HepG2 (cell line): ENCODE measurements around the gene SAMD10. TPM values are rescaled to one million over a fixed set of nuclear protein-coding genes. Genes with fewer than 3 reads are reported as not detected.
A peak's percentile ranks its signal among the peaks of the same experiment; 100 is the strongest.

Experiments
- ATAC-seq: fragments of 200-7000 bp; cut with Tn5 transposase; 3 replicates; pipeline ENCODE4 v1.9.1; 2020; ENCODE audit warnings: mild to moderate bottlenecking, moderate library complexity
- BruUV-seq: library from RNA; stranded (reverse); fragments of 400-500 nt; replicated peaks from 2 replicates; lab custom pipeline; 2021; lab: Mats Ljungman, UMichigan
- CTCF ChIA-PET: fragments of 300-600 bp; formaldehyde crosslinking; extraction: SDS; loops from one replicate; lab custom pipeline; 2021; ENCODE audit warnings: low total read pairs, inconsistent platforms, low intra/inter-chr PET ratio; lab: Yijun Ruan, JAX
- POLR2A ChIA-PET: fragments of 350-600 bp; sonication (Branson Sonifier 250); formaldehyde crosslinking; loops from one replicate; lab custom pipeline; 2020; ENCODE audit warnings: antibody characterized with exemption, inconsistent platforms; lab: Yijun Ruan, JAX
- DNase-seq: peaks from one replicate; pipeline ENCODE4 v3.0.0-alpha.2; 2015; ENCODE audit warnings: low spot score
- FAIRE-seq: peaks from 3 replicates; lab custom pipeline; 2011; peaks lifted over from hg19 to GRCh38; lab: Jason Lieb, UNC
- H2AFZ ChIP-seq: one replicate; pipeline ENCODE4 v1.6.1; 2011; ENCODE audit warnings: low read length, inconsistent platforms
- H3K27ac ChIP-seq: fragments of 300-600 bp; 3 replicates; pipeline ENCODE4 v1.8.0; 2011; ENCODE audit warnings: mixed run types, mild to moderate bottlenecking, mixed read lengths, low read length, inconsistent platforms; ENCODE audit not compliant: insufficient read depth; ENCODE audit errors: extremely low read length
- H3K27me3 ChIP-seq, 2 experiments: fragments of 200-600 bp in 1 of 2; 2 replicates in 1 of 2; 3 replicates in 1 of 2; pipeline versions ENCODE4 v1.6.0 to v1.8.0; 2011; ENCODE audit warnings: low read length in 2 of 2, mild to moderate bottlenecking in 2 of 2, moderate library complexity in 2 of 2, inconsistent platforms in 1 of 2; ENCODE audit not compliant: insufficient read depth in 2 of 2, control insufficient read depth in 1 of 2
- H3K36me3 ChIP-seq, 2 experiments: fragments of 200-600 bp in 1 of 2; replicated peaks in 1 of 2; 2 replicates in 1 of 2; 3 replicates in 1 of 2; pipeline versions ENCODE4 v1.5.1 to v1.8.0; 2011; ENCODE audit warnings: low read length in 2 of 2, inconsistent platforms in 1 of 2; ENCODE audit not compliant: insufficient read depth in 2 of 2, control insufficient read depth in 1 of 2
- H3K4me1 ChIP-seq: 2 replicates; pipeline ENCODE4 v1.5.1; 2012; ENCODE audit warnings: low read length, inconsistent platforms; ENCODE audit not compliant: insufficient read depth
- H3K4me2 ChIP-seq: 2 replicates; pipeline ENCODE4 v1.6.0; 2011; ENCODE audit warnings: low read depth, low read length, inconsistent platforms
- H3K4me3 ChIP-seq, 3 experiments: fragments of 200-600 bp in 1 of 3; sonication (generic), shearing (Covaris generic) in 1 of 3; replicated peaks in 1 of 3; 2 replicates each; pipeline ENCODE4 v1.5.1; 2011 to 2016; ENCODE audit warnings: low read length in 3 of 3, inconsistent platforms in 2 of 3, low read depth in 2 of 3, mild to moderate bottlenecking in 2 of 3, control low read depth in 1 of 3, mixed read lengths in 1 of 3; ENCODE audit not compliant: insufficient read depth in 1 of 3
- H3K79me2 ChIP-seq: one replicate; pipeline ENCODE4 v1.6.1; 2011; ENCODE audit warnings: low read length, inconsistent platforms; ENCODE audit not compliant: insufficient read depth
- H3K9ac ChIP-seq: 2 replicates; pipeline ENCODE4 v1.6.0; 2011; ENCODE audit warnings: mild to moderate bottlenecking, low read depth, low read length, inconsistent platforms; ENCODE audit not compliant: insufficient read depth
- H3K9me3 ChIP-seq: 2 replicates; pipeline ENCODE4 v1.5.1; 2012; ENCODE audit warnings: mild to moderate bottlenecking, low read length
- H4K20me1 ChIP-seq: 2 replicates; pipeline ENCODE4 v1.6.0; 2011; ENCODE audit warnings: inconsistent platforms, mild to moderate bottlenecking, low read length, moderate library complexity; ENCODE audit not compliant: insufficient read depth
- AGO2 ChIP-seq: fragments of 200-400 bp; formaldehyde crosslinking; optimal IDR thresholded peaks from 2 replicates; pipeline ENCODE3; 2017; ENCODE audit warnings: mild to moderate bottlenecking, low read depth, low read length, moderate library complexity
- DNMT1 ChIP-seq: sonication (generic); formaldehyde crosslinking; IDR thresholded peaks from 2 replicates; pipeline ENCODE4 v1.5.1; 2020; ENCODE audit warnings: mild to moderate bottlenecking, missing genetic modification reagents
- FOXK2 ChIP-seq: fragments of 450-650 bp; IDR thresholded peaks from 2 replicates; pipeline ENCODE4 v1.6.1; 2016
- MAZ ChIP-seq, 2 experiments: sonication (generic) in 1 of 2; formaldehyde crosslinking in 1 of 2; IDR thresholded peaks; 2 replicates each; pipeline versions ENCODE4 v1.5.0 to v1.6.1; 2012 to 2020; ENCODE audit warnings: low read depth in 2 of 2, mild to moderate bottlenecking in 2 of 2, borderline replicate concordance in 1 of 2, improper control_type of control experiment in 1 of 2, low read length in 1 of 2, missing genetic modification reagents in 1 of 2, moderate library complexity in 1 of 2
- NFRKB ChIP-seq: fragments of 450-650 bp; IDR thresholded peaks from 2 replicates; pipeline ENCODE4 v1.6.1; 2017
- NKX3-1 ChIP-seq: sonication (generic); formaldehyde crosslinking; IDR thresholded peaks from 2 replicates; pipeline ENCODE4 v1.5.0; 2020; ENCODE audit warnings: missing genetic modification reagents
- NRL ChIP-seq: sonication (generic); formaldehyde crosslinking; IDR thresholded peaks from 2 replicates; pipeline ENCODE4 v1.5.0; 2020; ENCODE audit warnings: missing genetic modification reagents, mild to moderate bottlenecking, moderate library complexity, borderline replicate concordance
- SMC3 ChIP-seq: IDR thresholded peaks from 2 replicates; pipeline ENCODE4 v1.6.1; 2011; ENCODE audit warnings: low read length, improper control_type of control experiment
- SNRNP70 ChIP-seq: fragments of 200-400 bp; formaldehyde crosslinking; IDR thresholded peaks from 2 replicates; pipeline ENCODE4 v1.6.1; 2017; ENCODE audit warnings: mild to moderate bottlenecking, low read depth, low read length, moderate library complexity
- SRSF4 ChIP-seq: fragments of 200-400 bp; formaldehyde crosslinking; IDR thresholded peaks from one replicate; pipeline ENCODE4 v1.6.1; 2018; ENCODE audit warnings: mild to moderate bottlenecking, low read depth, low read length, moderate library complexity; ENCODE audit not compliant: poor library complexity, severe bottlenecking
- TFDP2 ChIP-seq: sonication (generic); formaldehyde crosslinking; IDR thresholded peaks from 2 replicates; pipeline ENCODE4 v1.4.0; 2020; ENCODE audit warnings: missing genetic modification reagents
- TP53 ChIP-seq: sonication (generic); formaldehyde crosslinking; conservative IDR thresholded peaks from 2 replicates; pipeline ENCODE4 v1.4.0; 2020; ENCODE audit warnings: missing genetic modification reagents
- ZBTB38 ChIP-seq: sonication (generic); formaldehyde crosslinking; IDR thresholded peaks from 2 replicates; pipeline ENCODE4 v1.5.1; 2020; ENCODE audit warnings: mild to moderate bottlenecking, missing genetic modification reagents
- ZBTB7B ChIP-seq: sonication (generic); formaldehyde crosslinking; IDR thresholded peaks from 2 replicates; pipeline ENCODE4 v1.4.0; 2020; ENCODE audit warnings: missing genetic modification reagents
- ZFP82 ChIP-seq: sonication (generic); formaldehyde crosslinking; IDR thresholded peaks from 2 replicates; pipeline ENCODE4 v1.5.1; 2020; ENCODE audit warnings: mild to moderate bottlenecking, missing genetic modification reagents, borderline replicate concordance
- ZNF343 ChIP-seq: sonication (generic); formaldehyde crosslinking; IDR thresholded peaks from 2 replicates; pipeline ENCODE4 v1.4.0; 2020; ENCODE audit warnings: mild to moderate bottlenecking, missing genetic modification reagents
- ZNF776 ChIP-seq: sonication (generic); formaldehyde crosslinking; IDR thresholded peaks from 2 replicates; pipeline ENCODE4 v1.4.0; 2020; ENCODE audit warnings: mild to moderate bottlenecking, missing genetic modification reagents
- ZNF891 ChIP-seq: sonication (generic); formaldehyde crosslinking; IDR thresholded peaks from 2 replicates; pipeline ENCODE4 v1.5.0; 2020; ENCODE audit warnings: mild to moderate bottlenecking, missing genetic modification reagents
- ZSCAN9 ChIP-seq: IDR thresholded peaks from 2 replicates; pipeline ENCODE4 v1.6.1; 2016; ENCODE audit warnings: borderline replicate concordance
- WGBS: methylation state at CpG from one replicate; pipeline ENCODE4 v1.1.6; 2017; ENCODE audit warnings: low lambda C conversion rate; 5-methylcytosine and 5-hydroxymethylcytosine counted together
- in situ Hi-C: cut with HindIII; loops from 2 replicates; pipeline ENCODE4 v1.10.0; 2017; ENCODE audit warnings: low pct_unique_long_range_greater_than_20kb; ENCODE audit not compliant: extremely low pct_ligation_motif_present
- intact Hi-C: fragments of 100-400 bp; cut with micrococcal nuclease; formaldehyde crosslinking; loops from one replicate; pipeline ENCODE4 v1.10.0; 2022; ENCODE audit not compliant: unreplicated experiment
- polyA plus RNA-seq, 8 experiments: library from polyadenylated mRNA; depleted of rRNA in 3 of 8; stranded (reverse) in 7 of 8; unstranded in 1 of 8; fragments of >200 nt; fragmentation: Illumina TruSeq in 4 of 8; extraction: Trizol in 4 of 8; gene quantifications; 2 replicates each; pipeline versions ENCODE4 v1.2.1 to v1.2.3, GENCODE V29; 2011 to 2016; ENCODE audit warnings: low read depth in 4 of 8, missing spikeins in 1 of 8, mixed read lengths in 1 of 8; ENCODE audit not compliant: insufficient read depth in 1 of 8
- total RNA-seq, 5 experiments: library from RNA; depleted of rRNA; stranded (reverse); fragments of >200 nt; fragmentation: Illumina TruSeq; extraction: Trizol; gene quantifications; 2 replicates each; pipeline ENCODE4 v1.2.3, GENCODE V29; 2016; ENCODE audit warnings: low read depth in 1 of 5

Gene SAMD10
- total and polyA plus RNA-seq, 2 of the 13 experiments (the other 11 are each of a cell fraction or from before 2014, with no cell fraction given), result 6.1 to 11.0 TPM

- POLR2A ChIA-PET, result no interaction called here
Measured at GRCh38 chr20:63935447-63935846, 44.0 kb downstream of the SAMD10 start.

GRCh38 chr20:63934271-63935068 lies 45.0 kb downstream of the SAMD10 start:
- in situ Hi-C loops, result no loop called here
- BruUV-seq, result TSS peak; percentile 39
- Histone ChIP-seq H3K4me2 (no peak overlapping the region), H3K36me3 (peaks cover 44 to 73% of the 10 kb centered on the region in 2 experiments), H3K9ac (no peak overlapping the region), H3K9me3 (no peaks in the 10 kb centered on the region), H3K4me1 (no peaks in the 10 kb centered on the region), H3K4me3 (no peak overlapping the region), H2AFZ (no peak overlapping the region), H3K27ac (no peak overlapping the region), H3K27me3 (no peaks in the 10 kb centered on the region), H3K79me2 (no peaks in the 10 kb centered on the region), H4K20me1 (peaks cover 4% of the 10 kb centered on the region; the same call in 1 of the 2 replicates)
- 96% methylated on average over 37 of the region's 37 CpGs for WGBS
- peak; percentile 46 for ATAC-seq
- no peak for DNase-seq
- POLR2A ChIA-PET, result no interaction called here
- intact Hi-C loops, result no loop called here
- CTCF ChIA-PET, result interaction anchor here (1.5 kb wide), 1 partner anchor 40 kb away, joined by 9 read pairs; no protein-coding TSS in a partner anchor
- no peak for FAIRE-seq
- peak; percentile 13; the same call in 1 of the 2 replicates for TF ChIP-seq ZBTB38 (CRISPR knock-in tag)
- no peak for TF ChIP-seq NFRKB
- no peak for TF ChIP-seq FOXK2
- TF ChIP-seq ZNF891 (CRISPR knock-in tag), result peak; percentile 19; the same call in 1 of the 2 replicates
- TF ChIP-seq ZBTB7B (CRISPR knock-in tag), result 0 out of 2 replicates have a peak, but pooled peaks have one; percentile 35
- no peak for TF ChIP-seq ZNF343 (CRISPR knock-in tag)
- no peak for TF ChIP-seq ZNF776 (CRISPR knock-in tag)
- TF ChIP-seq NRL (CRISPR knock-in tag), result no peak
- peak; percentile 37; the same call in 1 of the 2 replicates for TF ChIP-seq SMC3
- no peak for TF ChIP-seq ZSCAN9 (CRISPR knock-in tag)
- no peak for TF ChIP-seq TFDP2 (CRISPR knock-in tag)
- TF ChIP-seq ZFP82, result 0 out of 2 replicates have a peak, but pooled peaks have one; percentile 31
- no peak for TF ChIP-seq MAZ (IDR thresholded peaks at IDR 0.05; ENCODE audit: borderline replicate concordance, low read depth, low read length)
- no peak for TF ChIP-seq MAZ (CRISPR knock-in tag; IDR thresholded peaks at IDR 0.05; ENCODE audit: low read depth)

More at GRCh38 chr20:63935447-63935846, 44.0 kb downstream of the SAMD10 start:
- 98% methylated on average over 9 of the region's 9 CpGs for WGBS
- in situ Hi-C loops (no loop called here), intact Hi-C loops (no loop called here)
- ATAC-seq (no peak), DNase-seq (no peak), FAIRE-seq (no peak)
- no peak for TF ChIP-seq SRSF4
- no peak for TF ChIP-seq NKX3-1
- TF ChIP-seq DNMT1 (CRISPR knock-in tag), result no peak
- TF ChIP-seq SNRNP70, result no peak
- no peak for TF ChIP-seq TP53 (CRISPR knock-in tag)
- peak; percentile 66 for TF ChIP-seq AGO2
- H3K27me3 ChIP-seq, result no peaks in the 10 kb centered on the region
- H3K27ac ChIP-seq, result no peak overlapping the region
- no peak overlapping the region for H2AFZ ChIP-seq
- H3K9ac ChIP-seq, result no peak overlapping the region
- H3K4me1 ChIP-seq, result no peaks in the 10 kb centered on the region
- H3K79me2 ChIP-seq, result no peaks in the 10 kb centered on the region
- peaks cover 44 to 74% of the 10 kb centered on the region in 2 experiments for H3K36me3 ChIP-seq
- H3K4me2 ChIP-seq, result no peak overlapping the region
- H3K4me3 ChIP-seq, result no peak overlapping the region
- CTCF ChIA-PET, result no interaction called here
- H4K20me1 ChIP-seq, result peaks cover 4% of the 10 kb centered on the region; the same call in 1 of the 2 replicates
- no TSS peak for BruUV-seq
- no peaks in the 10 kb centered on the region for H3K9me3 ChIP-seq
